Measurements from ENCODE around the gene NFIA. TPM values are rescaled to one million over a fixed set of nuclear protein-coding genes. Genes with fewer than 3 reads are reported as not detected.

Gene NFIA
- total and polyA plus RNA-seq, 2 of the 13 experiments (the other 11 are each of a cell fraction or from before 2014, with no cell fraction given): 14.7 to 28.5 TPM

GRCh38 chr1:61263905-61264824, 181.8 kb downstream of the NFIA start (continued):
- TF ChIP-seq THAP9 (CRISPR knock-in tag; IDR thresholded peaks at IDR 0.05; ENCODE audit: borderline replicate concordance) (no peak), HOXA3 (CRISPR knock-in tag; IDR thresholded peaks at IDR 0.05) (peak; percentile 22; the same call in 1 of the 2 replicates), ZBTB4 (CRISPR knock-in tag; IDR thresholded peaks at IDR 0.05; ENCODE audit: borderline replicate concordance) (peak; percentile 50; the same call in 1 of the 2 replicates), EHMT2 (IDR thresholded peaks at IDR 0.05; ENCODE audit: borderline replicate concordance, low read depth, low read length) (0 out of 2 replicates have a peak, but pooled peaks have one; percentile 26), ELF1 (CRISPR knock-in tag; IDR thresholded peaks at IDR 0.05) (0 out of 2 replicates have a peak, but pooled peaks have one; percentile 15), MAX (IDR thresholded peaks at IDR 0.05) (0 out of 2 replicates have a peak, but pooled peaks have one; percentile 15), ZNF441 (CRISPR knock-in tag; IDR thresholded peaks at IDR 0.05; ENCODE audit: borderline replicate concordance) (peak; percentile 96), ZNF720 (CRISPR knock-in tag; IDR thresholded peaks at IDR 0.05) (no peak), ZKSCAN1 (IDR thresholded peaks at IDR 0.05; ENCODE audit: low read length) (peak; percentile 80), PRPF4 (IDR thresholded peaks at IDR 0.05; ENCODE audit: low read depth, low read length, poor library complexity, severe bottlenecking) (peak; percentile 22), ZNF362 (CRISPR knock-in tag; IDR thresholded peaks at IDR 0.05; ENCODE audit: borderline replicate concordance) (peak; percentile 55), CBFB (CRISPR knock-in tag; IDR thresholded peaks at IDR 0.05) (no peak), ZNF580 (CRISPR knock-in tag; IDR thresholded peaks at IDR 0.05; ENCODE audit: borderline replicate concordance, low read depth) (no peak), MIER2 (CRISPR knock-in tag; IDR thresholded peaks at IDR 0.05) (no peak), ZBTB33 (CRISPR knock-in tag; IDR thresholded peaks at IDR 0.05) (peak; percentile 76), ZNF274 (CRISPR knock-in tag; IDR thresholded peaks at IDR 0.05) (no peak), POLR2AphosphoS5 (IDR thresholded peaks at IDR 0.05; ENCODE audit: low read depth, low read length) (no peak), ZC3H4 (CRISPR knock-in tag; IDR thresholded peaks at IDR 0.05; ENCODE audit: borderline replicate concordance) (no peak), ZBTB38 (CRISPR knock-in tag; IDR thresholded peaks at IDR 0.05) (peak; percentile 74)
